ENCODE results near the gene PTPRD.

- TF ChIP-seq POLR2A (IDR thresholded peaks at IDR 0.05; ENCODE audit: low read depth, low read length): no peak
- no peak for TF ChIP-seq CHD1 (IDR thresholded peaks at IDR 0.05; ENCODE audit: low read depth, low read length)
These were observed 989.3 kb downstream of the PTPRD start for GRCh38 chr9:9623506-9623905.
